ENCODE data around the gene CRK. TPM values are rescaled to one million over a fixed set of nuclear protein-coding genes. Genes with fewer than 3 reads are reported as not detected.

Gene CRK
- total and polyA plus RNA-seq, 2 of the 4 experiments (the other 2 are of a cell fraction) = 57.6 to 100 TPM

DNA sequence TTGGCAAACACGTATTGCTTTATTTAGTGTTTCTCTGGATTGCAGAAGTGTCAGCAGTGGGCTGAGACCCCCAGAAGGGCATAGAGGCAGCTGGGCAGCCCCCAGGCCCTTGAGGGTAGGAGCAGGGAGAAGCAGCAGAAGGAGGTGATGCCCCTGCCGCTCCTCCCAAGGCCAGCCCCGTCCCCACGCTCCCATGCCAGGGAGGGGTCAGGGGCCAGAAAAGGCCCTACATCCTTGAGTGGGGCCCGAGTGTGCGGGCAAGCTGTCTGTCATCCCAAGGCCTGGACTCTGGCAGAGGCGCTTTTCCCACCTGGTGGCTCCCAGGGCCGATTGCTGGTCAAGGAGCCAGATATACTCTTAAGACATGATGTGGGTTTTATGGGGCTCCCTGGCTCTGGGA, 8.2 kb upstream of the CRK start:
- Histone ChIP-seq H4K5ac (ENCODE audit: low read depth, low read length) (no peak overlapping the region), H4K8ac (ENCODE audit: low read depth in 2 of 2, low read length in 2 of 2) (no peak overlapping the region), H3K27ac (ENCODE audit: insufficient read depth, low read length) (no peak overlapping the region), H2AK9ac (replicated peaks; ENCODE audit: low read depth, low read length, poor library complexity) (peak overlapping the region; percentile 37), H3K18ac (ENCODE audit: low read depth, low read length) (no peak overlapping the region), H3K56ac (ENCODE audit: extremely low read depth, insufficient read depth, low read length) (no peak overlapping the region), H3K9me1 (ENCODE audit: insufficient read depth, low read length) (peaks cover 13% of the 10 kb centered on the region; the same call in 1 of the 2 replicates), H2BK15ac (ENCODE audit: low read depth, low read length) (no peak overlapping the region), H2BK20ac (ENCODE audit: low read depth, low read length) (no peak overlapping the region), H2BK5ac (ENCODE audit: low read depth, low read length, poor library complexity, severe bottlenecking) (no peak overlapping the region), H4K20me1 (ENCODE audit: insufficient read depth, low read length) (peaks cover 16% of the 10 kb centered on the region), H2AK5ac (ENCODE audit: low read depth, low read length) (no peak overlapping the region), H3K27me3 (ENCODE audit: control insufficient read depth, insufficient read depth, low read length) (no peaks in the 10 kb centered on the region), H3K4me1 (ENCODE audit: control insufficient read depth, insufficient read depth, low read length) (peaks cover 2% of the 10 kb centered on the region; the same call in 1 of the 2 replicates), H2AFZ (replicated peaks; ENCODE audit: low read length, poor library complexity) (no peak overlapping the region), H4K91ac (ENCODE audit: insufficient read depth, low read depth, low read length) (no peak overlapping the region), H3K4me3 (ENCODE audit: insufficient read depth, low read depth, low read length) (no peak overlapping the region), H3K36me3 (ENCODE audit: control insufficient read depth, insufficient read depth, low read length) (peaks cover 57% of the 10 kb centered on the region), H3K9me3 (ENCODE audit: control insufficient read depth, insufficient read depth, low read length) (no peaks in the 10 kb centered on the region), H3K14ac (replicated peaks; ENCODE audit: low read depth, low read length) (no peak overlapping the region), H3K9ac (ENCODE audit: low read depth, low read length) (no peak overlapping the region), H2BK120ac (ENCODE audit: low read depth, low read length) (no peak overlapping the region), H3K23ac (ENCODE audit: low read depth, low read length) (no peak overlapping the region), H3K4ac (ENCODE audit: low read depth, low read length) (no peak overlapping the region), H3K79me1 (ENCODE audit: low read depth in 1 of 2, low read length in 2 of 2) (peaks cover 11 to 36% of the 10 kb centered on the region in 2 experiments; a peak in 3 of 4 replicates), H3K4me2 (ENCODE audit: low read depth, low read length) (no peak overlapping the region)
- no peak for TF ChIP-seq MAZ (IDR thresholded peaks at IDR 0.05; ENCODE audit: borderline replicate concordance, low read depth, low read length)
- TF ChIP-seq MAFK (IDR thresholded peaks at IDR 0.05; ENCODE audit: low read depth, low read length) = no peak
- TF ChIP-seq FOS (IDR thresholded peaks at IDR 0.05; ENCODE audit: low read depth, low read length) = no peak
- TF ChIP-seq RAD21 (IDR thresholded peaks at IDR 0.05; ENCODE audit: low read length) = no peak
- TF ChIP-seq, protein P1, sequence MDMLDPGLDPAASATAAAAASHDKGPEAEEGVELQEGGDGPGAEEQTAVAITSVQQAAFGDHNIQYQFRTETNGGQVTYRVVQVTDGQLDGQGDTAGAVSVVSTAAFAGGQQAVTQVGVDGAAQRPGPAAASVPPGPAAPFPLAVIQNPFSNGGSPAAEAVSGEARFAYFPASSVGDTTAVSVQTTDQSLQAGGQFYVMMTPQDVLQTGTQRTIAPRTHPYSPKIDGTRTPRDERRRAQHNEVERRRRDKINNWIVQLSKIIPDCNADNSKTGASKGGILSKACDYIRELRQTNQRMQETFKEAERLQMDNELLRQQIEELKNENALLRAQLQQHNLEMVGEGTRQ (IDR thresholded peaks at IDR 0.05; ENCODE audit: low read depth, low read length) = no peak
- TF ChIP-seq, protein P2, sequence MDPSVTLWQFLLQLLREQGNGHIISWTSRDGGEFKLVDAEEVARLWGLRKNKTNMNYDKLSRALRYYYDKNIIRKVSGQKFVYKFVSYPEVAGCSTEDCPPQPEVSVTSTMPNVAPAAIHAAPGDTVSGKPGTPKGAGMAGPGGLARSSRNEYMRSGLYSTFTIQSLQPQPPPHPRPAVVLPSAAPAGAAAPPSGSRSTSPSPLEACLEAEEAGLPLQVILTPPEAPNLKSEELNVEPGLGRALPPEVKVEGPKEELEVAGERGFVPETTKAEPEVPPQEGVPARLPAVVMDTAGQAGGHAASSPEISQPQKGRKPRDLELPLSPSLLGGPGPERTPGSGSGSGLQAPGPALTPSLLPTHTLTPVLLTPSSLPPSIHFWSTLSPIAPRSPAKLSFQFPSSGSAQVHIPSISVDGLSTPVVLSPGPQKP (IDR thresholded peaks at IDR 0.05; ENCODE audit: borderline replicate concordance, low read depth, low read length) = no peak
- TF ChIP-seq CEBPB (IDR thresholded peaks at IDR 0.05; ENCODE audit: low read depth, low read length) = no peak
- TF ChIP-seq RFX5 (IDR thresholded peaks at IDR 0.05; ENCODE audit: low read depth, low read length) = no peak
- TF ChIP-seq BHLHE40 (IDR thresholded peaks at IDR 0.05; ENCODE audit: low read depth, low read length) = no peak
- no peak for TF ChIP-seq MXI1 (IDR thresholded peaks at IDR 0.05; ENCODE audit: borderline replicate concordance, low read depth, low read length)
- 97% methylated on average over 6 of the region's 8 CpGs; no CpG with 5 or more reads in 1 of the 2 experiments for whole genome bisulfite sequencing, 2 experiments (ENCODE audit: extremely low coverage in 2 of 2, insufficient read length in 1 of 2)
- no peak for ATAC-seq (ENCODE audit: low read depth)
- in situ Hi-C loops (cut with MboI; ENCODE audit: low sequenced_read_pairs) = no loop called here
- no TSS peak for BruUV-seq (replicated peaks)
- no peak for DNase-seq
- dilution Hi-C loops (cut with HindIII; ENCODE audit: low sequenced_read_pairs, unreplicated experiment) = no loop called here
- ChIA-PET POLR2A (ENCODE audit: unreplicated experiment) (no interaction called here), CTCF (no interaction called here)
- intact Hi-C loops (cut with micrococcal nuclease) = no loop called here
